Measurements from ENCODE around the gene GPC6.

Gene GPC6

DNA sequence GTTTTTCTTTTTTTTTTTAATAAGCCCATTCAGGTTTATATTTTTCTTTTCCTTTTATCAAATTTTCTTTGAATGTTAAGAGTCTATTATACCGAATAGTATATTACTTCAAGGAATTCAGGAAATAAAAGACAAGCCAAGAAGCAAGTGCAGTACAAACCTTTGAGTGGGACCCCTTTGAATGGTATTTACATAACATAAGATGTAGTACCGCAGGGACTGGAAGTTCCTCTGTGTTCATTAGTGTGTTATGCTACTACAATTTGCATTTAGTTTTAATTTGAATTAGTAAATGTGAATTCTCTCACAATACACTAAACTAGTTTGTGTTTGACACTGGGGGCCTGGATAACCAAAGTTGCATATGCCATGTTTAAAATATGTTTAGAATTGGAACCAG, 913.4 kb downstream of the GPC6 start:
- H3K79me2 ChIP-seq (ENCODE audit: insufficient read depth, low read depth) = no peaks in the 10 kb centered on the region
- no peak overlapping the region for H3K4me3 ChIP-seq (IDR thresholded peaks at IDR 0.05; ENCODE audit: insufficient read depth, low read depth, low read length)
- TF ChIP-seq, protein P1, sequence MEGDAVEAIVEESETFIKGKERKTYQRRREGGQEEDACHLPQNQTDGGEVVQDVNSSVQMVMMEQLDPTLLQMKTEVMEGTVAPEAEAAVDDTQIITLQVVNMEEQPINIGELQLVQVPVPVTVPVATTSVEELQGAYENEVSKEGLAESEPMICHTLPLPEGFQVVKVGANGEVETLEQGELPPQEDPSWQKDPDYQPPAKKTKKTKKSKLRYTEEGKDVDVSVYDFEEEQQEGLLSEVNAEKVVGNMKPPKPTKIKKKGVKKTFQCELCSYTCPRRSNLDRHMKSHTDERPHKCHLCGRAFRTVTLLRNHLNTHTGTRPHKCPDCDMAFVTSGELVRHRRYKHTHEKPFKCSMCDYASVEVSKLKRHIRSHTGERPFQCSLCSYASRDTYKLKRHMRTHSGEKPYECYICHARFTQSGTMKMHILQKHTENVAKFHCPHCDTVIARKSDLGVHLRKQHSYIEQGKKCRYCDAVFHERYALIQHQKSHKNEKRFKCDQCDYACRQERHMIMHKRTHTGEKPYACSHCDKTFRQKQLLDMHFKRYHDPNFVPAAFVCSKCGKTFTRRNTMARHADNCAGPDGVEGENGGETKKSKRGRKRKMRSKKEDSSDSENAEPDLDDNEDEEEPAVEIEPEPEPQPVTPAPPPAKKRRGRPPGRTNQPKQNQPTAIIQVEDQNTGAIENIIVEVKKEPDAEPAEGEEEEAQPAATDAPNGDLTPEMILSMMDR (conservative IDR thresholded peaks at IDR 0.05; ENCODE audit: low read depth, low read length) = no peak
- H3K27me3 ChIP-seq (ENCODE audit: insufficient read depth, low read depth) = no peaks in the 10 kb centered on the region
- H4K20me1 ChIP-seq (ENCODE audit: insufficient read depth) = no peaks in the 10 kb centered on the region
- no peaks in the 10 kb centered on the region for H3K4me1 ChIP-seq (ENCODE audit: low read depth, poor library complexity, severe bottlenecking)
- no peak overlapping the region for H3K9ac ChIP-seq
- H2AFZ ChIP-seq (ENCODE audit: low read depth) = no peak overlapping the region
- no peak overlapping the region for H3K27ac ChIP-seq
- no peaks in the 10 kb centered on the region for H3K36me3 ChIP-seq (ENCODE audit: insufficient read depth)
- no peak overlapping the region for H3K4me2 ChIP-seq

DNA sequence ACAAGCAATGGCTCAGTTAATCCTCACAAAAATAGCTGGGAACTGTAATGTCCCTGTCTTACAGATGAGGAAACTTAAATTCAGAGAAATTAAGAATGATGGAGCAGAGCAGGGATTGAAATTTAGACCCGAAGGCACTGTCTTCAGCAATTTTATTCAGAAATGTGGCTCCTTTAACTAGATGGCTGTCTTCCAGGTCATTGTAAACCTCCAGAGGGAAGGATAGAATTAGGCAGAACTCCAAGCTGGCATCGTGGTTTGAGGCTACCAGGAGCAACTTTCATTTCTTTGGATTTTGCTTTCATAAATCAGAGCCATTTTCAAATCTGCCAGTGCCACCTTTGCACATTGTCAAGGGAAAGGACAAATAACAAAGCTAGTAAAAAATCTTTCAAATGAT, 913.9 kb downstream of the GPC6 start:
- H3K36me3 ChIP-seq (ENCODE audit: insufficient read depth) = no peaks in the 10 kb centered on the region
- H2AFZ ChIP-seq (ENCODE audit: low read depth) = no peak overlapping the region
- H3K4me3 ChIP-seq (IDR thresholded peaks at IDR 0.05; ENCODE audit: insufficient read depth, low read depth, low read length) = no peak overlapping the region
- no peak overlapping the region for H3K9ac ChIP-seq
- H3K27me3 ChIP-seq (ENCODE audit: insufficient read depth, low read depth) = no peaks in the 10 kb centered on the region
- H3K4me1 ChIP-seq (ENCODE audit: low read depth, poor library complexity, severe bottlenecking) = no peaks in the 10 kb centered on the region
- H3K79me2 ChIP-seq (ENCODE audit: insufficient read depth, low read depth) = no peaks in the 10 kb centered on the region
- TF ChIP-seq, protein P1 (conservative IDR thresholded peaks at IDR 0.05; ENCODE audit: low read depth, low read length) = no peak
- H4K20me1 ChIP-seq (ENCODE audit: insufficient read depth) = no peaks in the 10 kb centered on the region
- no peak overlapping the region for H3K4me2 ChIP-seq
- H3K27ac ChIP-seq = no peak overlapping the region

DNA sequence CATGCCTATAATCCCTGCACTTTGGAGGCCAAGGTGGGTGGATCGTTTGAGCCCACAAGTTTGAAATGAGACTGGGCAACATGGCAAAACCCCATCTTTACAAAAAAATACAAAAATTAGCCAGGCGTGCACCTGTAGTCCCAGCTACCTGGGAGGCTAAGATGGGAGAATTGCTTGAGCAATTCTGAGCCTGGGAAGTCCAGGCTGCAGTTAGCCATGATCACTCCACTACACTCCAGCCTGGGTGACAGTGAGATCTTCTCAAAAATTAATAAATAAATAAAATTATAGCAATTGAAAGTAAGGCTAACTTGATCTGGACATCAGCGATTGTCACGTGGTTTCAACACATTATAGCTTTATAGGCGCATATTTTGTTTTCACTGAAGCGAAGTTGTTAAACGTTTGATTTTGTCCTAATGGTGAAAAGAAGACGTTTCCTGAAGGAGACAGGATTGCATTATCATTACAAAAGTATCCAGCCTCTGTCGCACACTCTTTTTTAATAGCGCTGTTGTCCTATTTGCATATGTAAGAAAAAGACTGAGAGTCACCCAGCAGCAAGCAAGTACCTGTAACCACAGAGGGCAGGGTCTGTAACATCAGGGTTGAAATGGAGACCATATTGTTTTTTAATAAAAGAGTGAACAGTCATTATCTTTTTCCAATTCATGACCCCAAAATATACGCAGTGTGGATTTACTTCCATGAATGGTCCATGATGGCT, 917.2 kb downstream of the GPC6 start:
- H3K27ac ChIP-seq = no peak overlapping the region
- H3K4me2 ChIP-seq = no peak overlapping the region
- no peaks in the 10 kb centered on the region for H3K27me3 ChIP-seq (ENCODE audit: insufficient read depth, low read depth)

DNA sequence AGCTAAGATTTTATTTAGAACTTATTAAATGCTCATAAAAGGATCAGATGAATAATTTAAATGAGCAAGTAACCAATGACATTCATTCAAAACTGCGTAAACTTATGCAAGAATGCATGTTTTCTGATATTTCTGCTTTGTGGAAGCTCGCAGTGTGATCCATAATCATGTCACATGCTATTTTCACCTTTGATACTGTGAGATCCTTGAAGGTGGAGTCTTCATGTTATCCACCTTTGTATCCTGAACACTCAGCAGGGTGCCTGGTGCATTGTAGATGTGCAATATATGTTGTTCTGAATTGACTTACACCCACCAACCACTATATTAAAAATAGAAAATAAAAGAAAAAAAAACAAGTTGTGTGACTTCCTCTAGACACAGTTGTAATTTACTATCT, 919.4 kb downstream of the GPC6 start:
- no peaks in the 10 kb centered on the region for H3K27me3 ChIP-seq (ENCODE audit: insufficient read depth, low read depth)
- no peaks in the 10 kb centered on the region for H3K4me1 ChIP-seq (ENCODE audit: low read depth, poor library complexity, severe bottlenecking)
- H3K79me2 ChIP-seq (ENCODE audit: insufficient read depth, low read depth) = no peaks in the 10 kb centered on the region
- no peak overlapping the region for H3K27ac ChIP-seq
- TF ChIP-seq, protein P1 (conservative IDR thresholded peaks at IDR 0.05; ENCODE audit: low read depth, low read length) = no peak
- no peaks in the 10 kb centered on the region for H3K36me3 ChIP-seq (ENCODE audit: insufficient read depth)
- H2AFZ ChIP-seq (ENCODE audit: low read depth) = no peak overlapping the region
- no peak overlapping the region for H3K9ac ChIP-seq
- no peaks in the 10 kb centered on the region for H4K20me1 ChIP-seq (ENCODE audit: insufficient read depth)
- no peak overlapping the region for H3K4me2 ChIP-seq
- no peak overlapping the region for H3K4me3 ChIP-seq (IDR thresholded peaks at IDR 0.05; ENCODE audit: insufficient read depth, low read depth, low read length)

More for the DNA sequence above, 917.2 kb downstream of the GPC6 start:
- no peaks in the 10 kb centered on the region for H3K79me2 ChIP-seq (ENCODE audit: insufficient read depth, low read depth)
- TF ChIP-seq, protein P1 (conservative IDR thresholded peaks at IDR 0.05; ENCODE audit: low read depth, low read length) = no peak
- H3K4me1 ChIP-seq (ENCODE audit: low read depth, poor library complexity, severe bottlenecking) = no peaks in the 10 kb centered on the region
- H3K4me3 ChIP-seq (IDR thresholded peaks at IDR 0.05; ENCODE audit: insufficient read depth, low read depth, low read length) = no peak overlapping the region
- no peaks in the 10 kb centered on the region for H4K20me1 ChIP-seq (ENCODE audit: insufficient read depth)
- no peak overlapping the region for H2AFZ ChIP-seq (ENCODE audit: low read depth)
- no peak overlapping the region for H3K9ac ChIP-seq
- no peaks in the 10 kb centered on the region for H3K36me3 ChIP-seq (ENCODE audit: insufficient read depth)
